MCF 10A (cell line): ENCODE data around the gene STN1. TPM values are rescaled to one million over a fixed set of nuclear protein-coding genes. Genes with fewer than 3 reads are reported as not detected.

Source experiments
- BruUV-seq: library from RNA; stranded (reverse); fragments of 400-500 nt; replicated peaks from 2 replicates; lab custom pipeline; 2021; lab: Mats Ljungman, UMichigan
- CTCF ChIA-PET: fragments of 300-600 bp; sonication (Branson Sonifier 250); formaldehyde crosslinking; extraction: SDS; loops from one replicate; lab custom pipeline; 2021; ENCODE audit warnings: antibody characterized with exemption, inconsistent platforms; lab: Yijun Ruan, JAX
- POLR2A ChIA-PET: fragments of 300-600, 350-650 bp; sonication (Branson Sonifier 250); formaldehyde crosslinking; extraction: SDS; loops from one replicate; lab custom pipeline; 2020; ENCODE audit warnings: antibody characterized with exemption, inconsistent platforms; lab: Yijun Ruan, JAX
- DNase-seq: peaks from one replicate; pipeline ENCODE4 v3.0.0-alpha.2; 2018; ENCODE audit not compliant: unreplicated experiment
- H3K27ac Mint-ChIP-seq: one replicate; pipeline ENCODE4 v1.8.0; 2022; ENCODE audit warnings: mild to moderate bottlenecking, low read depth, mixed read lengths; ENCODE audit not compliant: unreplicated experiment
- H3K27me3 Mint-ChIP-seq: one replicate; pipeline ENCODE4 v1.8.0; 2022; ENCODE audit warnings: mixed read lengths; ENCODE audit not compliant: insufficient read depth, unreplicated experiment
- H3K36me3 Mint-ChIP-seq: one replicate; pipeline ENCODE4 v1.8.0; 2022; ENCODE audit warnings: mild to moderate bottlenecking, moderate library complexity, mixed read lengths; ENCODE audit not compliant: insufficient read depth, unreplicated experiment
- H3K4me1 Mint-ChIP-seq: one replicate; pipeline ENCODE4 v1.8.0; 2022; ENCODE audit warnings: mixed read lengths; ENCODE audit not compliant: insufficient read depth, unreplicated experiment
- H3K4me3 Mint-ChIP-seq: one replicate; pipeline ENCODE4 v1.8.0; 2022; ENCODE audit warnings: mild to moderate bottlenecking, moderate library complexity, mixed read lengths; ENCODE audit not compliant: unreplicated experiment
- H3K9me3 Mint-ChIP-seq: one replicate; pipeline ENCODE4 v1.8.0; 2022; ENCODE audit warnings: mixed read lengths; ENCODE audit not compliant: unreplicated experiment
- intact Hi-C: fragments of 100-400 bp; cut with micrococcal nuclease; formaldehyde crosslinking; loops from 2 replicates; pipeline ENCODE4 v1.14.1; 2022
- total RNA-seq: library from RNA; stranded (reverse); gene quantifications from 2 replicates; pipeline ENCODE4 v1.2.3, GENCODE V29; 2022
- TF ChIP-seq, protein P1 (sequence below): fragments of 200-600 bp; IDR thresholded peaks from one replicate; pipeline ENCODE4 v1.8.0; 2022; ENCODE audit warnings: antibody characterized with exemption, mild to moderate bottlenecking; ENCODE audit not compliant: unreplicated experiment

The STN1 gene
- total RNA-seq, 1 experiment from 2014 or later = 46.7 TPM

DNA sequence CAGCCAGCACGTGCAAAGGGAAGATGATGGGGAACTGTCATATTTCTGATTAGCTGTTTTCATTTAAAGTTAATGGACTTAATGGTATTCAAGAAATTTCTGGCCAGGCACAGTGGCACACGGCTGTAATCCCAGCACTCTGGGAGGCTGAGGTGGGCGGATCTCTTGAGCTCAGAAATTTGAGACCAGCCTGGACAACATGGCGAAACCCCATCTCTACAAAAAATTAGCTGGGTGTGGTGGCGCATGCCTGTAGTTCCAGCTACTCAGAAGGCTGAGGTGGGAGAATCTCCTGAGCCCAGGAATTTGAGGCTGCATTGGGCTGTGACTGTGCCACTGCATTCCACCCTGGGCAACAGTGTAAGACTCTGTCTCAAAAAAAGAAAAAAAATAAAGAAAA lies 18.7 kb downstream of the STN1 start:
- H3K27ac Mint-ChIP-seq = peak overlapping the region; percentile 87
- POLR2A ChIA-PET = interaction anchor here (0.8 to 5.9 kb wide), 14 partner anchors 9 to 224 kb away, joined by 3 to 89 read pairs (median 7); partner anchors contain the start of genes SFR1, SLK and STN1
- no TSS peak for BruUV-seq

DNA sequence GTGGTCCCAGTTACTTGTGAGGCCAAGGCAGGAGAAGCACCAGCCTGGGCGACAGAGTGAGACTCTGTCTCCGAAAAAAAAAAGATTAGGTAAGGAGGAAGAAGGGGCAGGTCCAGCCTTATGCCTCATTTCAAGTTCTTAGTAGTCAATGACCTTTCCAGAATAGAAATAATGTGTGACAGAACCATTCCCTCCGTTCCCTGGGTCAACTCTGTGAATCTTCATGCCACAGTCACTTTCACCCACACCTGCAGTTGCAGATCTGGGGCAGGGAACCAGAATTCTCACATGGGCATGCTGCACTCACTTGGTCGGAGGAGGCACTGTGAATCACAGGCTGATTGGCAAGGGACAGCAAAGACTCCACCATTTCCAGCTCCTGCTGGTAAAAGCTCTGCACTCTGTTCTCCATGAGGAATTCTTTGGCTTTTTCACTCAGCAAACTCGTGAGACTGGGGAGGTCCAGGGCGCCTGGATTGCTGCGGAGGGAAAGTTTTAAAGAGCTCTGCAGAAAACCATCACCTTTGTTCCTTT lies 20.7 kb downstream of the STN1 start:
- ChIA-PET POLR2A (interaction anchor here (0.8 to 5.9 kb wide), 4 partner anchors 9 to 72 kb away, joined by 3 to 89 read pairs (median 7); partner anchors contain the start of gene SLK), CTCF (interaction anchor here (0.5 to 5.1 kb wide), 4 partner anchors 8 to 145 kb away, joined by 3 to 46 read pairs (median 6); no protein-coding TSS in a partner anchor)
- TF ChIP-seq, protein P1, sequence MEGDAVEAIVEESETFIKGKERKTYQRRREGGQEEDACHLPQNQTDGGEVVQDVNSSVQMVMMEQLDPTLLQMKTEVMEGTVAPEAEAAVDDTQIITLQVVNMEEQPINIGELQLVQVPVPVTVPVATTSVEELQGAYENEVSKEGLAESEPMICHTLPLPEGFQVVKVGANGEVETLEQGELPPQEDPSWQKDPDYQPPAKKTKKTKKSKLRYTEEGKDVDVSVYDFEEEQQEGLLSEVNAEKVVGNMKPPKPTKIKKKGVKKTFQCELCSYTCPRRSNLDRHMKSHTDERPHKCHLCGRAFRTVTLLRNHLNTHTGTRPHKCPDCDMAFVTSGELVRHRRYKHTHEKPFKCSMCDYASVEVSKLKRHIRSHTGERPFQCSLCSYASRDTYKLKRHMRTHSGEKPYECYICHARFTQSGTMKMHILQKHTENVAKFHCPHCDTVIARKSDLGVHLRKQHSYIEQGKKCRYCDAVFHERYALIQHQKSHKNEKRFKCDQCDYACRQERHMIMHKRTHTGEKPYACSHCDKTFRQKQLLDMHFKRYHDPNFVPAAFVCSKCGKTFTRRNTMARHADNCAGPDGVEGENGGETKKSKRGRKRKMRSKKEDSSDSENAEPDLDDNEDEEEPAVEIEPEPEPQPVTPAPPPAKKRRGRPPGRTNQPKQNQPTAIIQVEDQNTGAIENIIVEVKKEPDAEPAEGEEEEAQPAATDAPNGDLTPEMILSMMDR = no peak
- peaks cover 45% of the 10 kb centered on the region for H3K4me1 Mint-ChIP-seq
- H3K4me3 Mint-ChIP-seq = no peak overlapping the region
- H3K9me3 Mint-ChIP-seq = no peaks in the 10 kb centered on the region
- no peak overlapping the region for H3K27ac Mint-ChIP-seq
- no TSS peak for BruUV-seq
- H3K36me3 Mint-ChIP-seq = peaks cover 68% of the 10 kb centered on the region
- no peak for DNase-seq
- intact Hi-C loops = no loop called here
- H3K27me3 Mint-ChIP-seq = no peaks in the 10 kb centered on the region

More for the DNA sequence above, 18.7 kb downstream of the STN1 start:
- H3K4me1 Mint-ChIP-seq = peaks cover 36% of the 10 kb centered on the region
- no peaks in the 10 kb centered on the region for H3K9me3 Mint-ChIP-seq
- intact Hi-C loops = no loop called here
- CTCF ChIA-PET = interaction anchor here (0.5 to 5.1 kb wide), 7 partner anchors 9 to 109 kb away, joined by 3 to 46 read pairs (median 5); no protein-coding TSS in a partner anchor
- TF ChIP-seq, protein P1 = no peak
- H3K4me3 Mint-ChIP-seq = no peak overlapping the region
- peaks cover 64% of the 10 kb centered on the region for H3K36me3 Mint-ChIP-seq
- H3K27me3 Mint-ChIP-seq = no peaks in the 10 kb centered on the region
- no peak for DNase-seq

DNA sequence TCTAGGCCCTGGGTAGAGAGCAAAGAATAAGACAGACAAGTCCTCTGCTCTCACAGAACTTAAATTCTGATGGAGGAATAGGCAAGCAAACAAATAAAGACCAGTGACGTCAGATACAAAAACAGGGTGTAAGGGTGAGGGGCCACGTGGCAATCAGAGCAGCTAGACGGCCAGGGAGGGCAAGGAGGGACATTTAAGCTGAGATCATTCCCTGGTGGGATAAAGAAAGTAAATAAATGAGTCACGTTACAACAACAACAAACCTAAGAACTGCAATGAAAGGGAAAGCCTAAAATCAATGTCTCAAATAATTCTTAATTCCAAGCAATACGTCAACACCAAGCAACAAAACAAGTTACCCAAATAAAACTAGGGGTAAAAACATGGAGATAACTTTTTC lies 21.8 kb downstream of the STN1 start:
- peaks cover 75% of the 10 kb centered on the region for H3K36me3 Mint-ChIP-seq
- CTCF ChIA-PET = interaction anchor here (0.7 kb wide), 1 partner anchor 420 kb away, joined by 7 read pairs; no protein-coding TSS in a partner anchor

More for the DNA sequence above, 21.8 kb downstream of the STN1 start:
- POLR2A ChIA-PET = no interaction called here
- H3K27ac Mint-ChIP-seq = peak overlapping the region; percentile 91
- TF ChIP-seq, protein P1 = no peak
- no peaks in the 10 kb centered on the region for H3K9me3 Mint-ChIP-seq
- no peaks in the 10 kb centered on the region for H3K27me3 Mint-ChIP-seq
- no peak overlapping the region for H3K4me3 Mint-ChIP-seq
- intact Hi-C loops = no loop called here
- H3K4me1 Mint-ChIP-seq = peaks cover 45% of the 10 kb centered on the region
- no TSS peak for BruUV-seq
- DNase-seq = no peak
